Panc1 (cell line): ENCODE results near the gene FAHD2B.
"Not testable (repeated sequence)": the region's sequence is repeated elsewhere in the genome, so short reads cannot be mapped to it uniquely, and the experiment has no call there.

ENCODE experiments used
- REST ChIP-seq, 2 experiments: IDR thresholded peaks; 2 replicates each; pipeline ENCODE4 v1.6.1; 2011 to 2012; ENCODE audit warnings: low read depth in 2 of 2, control low read depth in 1 of 2, low read length in 1 of 2, mild to moderate bottlenecking in 1 of 2, moderate library complexity in 1 of 2; ENCODE audit not compliant: insufficient read depth in 1 of 2
- SIN3A ChIP-seq: IDR thresholded peaks from 2 replicates; pipeline ENCODE4 v1.6.1; 2012; ENCODE audit warnings: low read depth, mild to moderate bottlenecking, low read length, moderate library complexity, borderline replicate concordance; ENCODE audit not compliant: insufficient read depth
- TCF7L2 ChIP-seq: IDR thresholded peaks from 2 replicates; pipeline ENCODE4 v1.6.1; 2011; ENCODE audit warnings: mild to moderate bottlenecking, low read depth, low read length, inconsistent platforms
- TF ChIP-seq, protein P1 (sequence below): fragments of 450-650 bp; IDR thresholded peaks from 2 replicates; pipeline ENCODE4 v1.5.1; 2017; ENCODE audit warnings: mild to moderate bottlenecking

- TF ChIP-seq, protein P1, sequence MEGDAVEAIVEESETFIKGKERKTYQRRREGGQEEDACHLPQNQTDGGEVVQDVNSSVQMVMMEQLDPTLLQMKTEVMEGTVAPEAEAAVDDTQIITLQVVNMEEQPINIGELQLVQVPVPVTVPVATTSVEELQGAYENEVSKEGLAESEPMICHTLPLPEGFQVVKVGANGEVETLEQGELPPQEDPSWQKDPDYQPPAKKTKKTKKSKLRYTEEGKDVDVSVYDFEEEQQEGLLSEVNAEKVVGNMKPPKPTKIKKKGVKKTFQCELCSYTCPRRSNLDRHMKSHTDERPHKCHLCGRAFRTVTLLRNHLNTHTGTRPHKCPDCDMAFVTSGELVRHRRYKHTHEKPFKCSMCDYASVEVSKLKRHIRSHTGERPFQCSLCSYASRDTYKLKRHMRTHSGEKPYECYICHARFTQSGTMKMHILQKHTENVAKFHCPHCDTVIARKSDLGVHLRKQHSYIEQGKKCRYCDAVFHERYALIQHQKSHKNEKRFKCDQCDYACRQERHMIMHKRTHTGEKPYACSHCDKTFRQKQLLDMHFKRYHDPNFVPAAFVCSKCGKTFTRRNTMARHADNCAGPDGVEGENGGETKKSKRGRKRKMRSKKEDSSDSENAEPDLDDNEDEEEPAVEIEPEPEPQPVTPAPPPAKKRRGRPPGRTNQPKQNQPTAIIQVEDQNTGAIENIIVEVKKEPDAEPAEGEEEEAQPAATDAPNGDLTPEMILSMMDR = peak; percentile 85
- not testable (repeated sequence) for TF ChIP-seq TCF7L2; SIN3A; REST (IDR thresholded peaks at IDR 0.05; ENCODE audit: insufficient read depth in 1 of 2, low read depth in 2 of 2, low read length in 1 of 2)
These were observed 17.8 kb upstream of the FAHD2B start for GRCh38 chr2:97112320-97113049.
